ENCODE measurements around the gene NEK6. TPM values are rescaled to one million over a fixed set of nuclear protein-coding genes. Genes with fewer than 3 reads are reported as not detected.

NEK6 gene
- total RNA-seq, 1 donor from 2014 or later = 23.5 TPM

DNA sequence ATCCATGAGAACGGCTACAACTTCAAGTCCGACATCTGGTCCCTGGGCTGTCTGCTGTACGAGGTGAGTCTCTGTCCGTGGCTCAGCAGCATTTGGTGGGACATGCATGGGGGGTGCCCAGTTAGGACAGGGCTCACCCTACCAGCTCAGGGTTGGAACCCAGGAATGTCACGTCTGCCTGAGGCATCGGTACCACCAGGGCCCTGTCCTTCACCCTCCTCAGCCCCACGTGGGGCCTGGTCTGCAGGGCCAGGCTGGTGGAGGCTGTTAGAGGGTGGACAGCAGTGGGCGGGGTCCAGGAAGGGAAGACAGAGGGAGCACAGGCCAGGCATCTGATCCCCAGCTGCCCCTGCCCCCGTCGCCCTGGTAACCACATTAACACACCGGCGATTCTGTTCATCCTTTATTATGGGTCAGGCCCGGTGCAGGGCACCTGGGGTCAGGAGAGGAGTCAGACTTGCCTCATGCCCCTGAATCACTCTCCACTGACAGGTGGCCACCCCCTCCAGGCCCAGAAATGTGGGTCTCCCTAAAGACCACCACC lies 81.9 kb downstream of the NEK6 start:
- no peak overlapping the region for H3K4me3 ChIP-seq (ENCODE audit: low read depth, low read length)
- TF ChIP-seq CTCF (conservative IDR thresholded peaks at IDR 0.05; ENCODE audit: low read depth, low read length) = no peak
- DNase-seq (ENCODE audit: low read depth) = no peak

DNA sequence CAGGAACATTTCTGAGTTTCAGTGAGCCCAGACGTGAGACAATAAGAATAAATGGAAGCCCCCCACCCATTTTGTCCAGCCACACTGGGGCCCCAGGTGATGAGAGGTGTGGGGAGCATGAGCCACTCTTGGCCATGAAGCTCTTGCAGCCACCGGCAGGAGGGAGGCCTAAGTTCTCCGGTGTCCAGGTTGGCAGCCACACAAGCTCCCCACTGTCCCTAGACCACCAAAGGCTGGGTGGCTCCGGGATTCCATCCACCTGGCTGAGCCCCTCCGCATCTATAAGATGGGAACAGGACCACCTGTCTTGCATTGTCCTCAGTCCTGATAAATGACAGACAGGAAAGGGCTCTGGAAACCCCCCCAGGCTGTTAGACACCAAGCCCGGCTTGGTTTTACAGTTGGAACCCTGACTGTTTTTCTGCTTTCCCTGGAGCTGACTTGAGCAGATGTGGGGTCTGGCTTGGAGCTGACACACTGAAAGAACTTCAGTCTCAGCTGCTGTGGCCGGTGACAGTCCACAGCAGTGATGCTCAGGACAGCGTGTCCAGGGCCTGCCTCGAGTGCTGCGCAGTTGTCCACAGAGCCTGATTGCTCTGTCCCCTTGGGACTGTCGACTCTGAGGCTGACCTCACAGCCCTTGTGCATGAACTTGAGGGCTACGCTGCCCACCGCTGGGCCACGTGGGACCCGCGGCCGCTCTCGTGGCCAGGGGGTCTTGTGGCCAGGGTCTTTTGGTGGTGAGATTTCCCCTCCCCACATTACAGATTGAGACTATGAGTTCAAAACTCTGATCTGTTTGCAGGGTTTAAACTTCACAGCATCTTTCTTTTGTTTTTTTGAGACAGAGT lies 82.7 kb downstream of the NEK6 start:
- no peak for DNase-seq (ENCODE audit: low read depth)
- no peak overlapping the region for H3K4me3 ChIP-seq (ENCODE audit: low read depth, low read length)
- TF ChIP-seq CTCF (conservative IDR thresholded peaks at IDR 0.05; ENCODE audit: low read depth, low read length) = no peak

GRCh38 chr9:124341455-124342170 lies 83.9 kb downstream of the NEK6 start:
- no peak for TF ChIP-seq CTCF (conservative IDR thresholded peaks at IDR 0.05; ENCODE audit: low read depth, low read length)
- no peak overlapping the region for H3K4me3 ChIP-seq (ENCODE audit: low read depth, low read length)
- DNase-seq (ENCODE audit: low read depth) = no peak

GRCh38 chr9:124342402-124342775 lies 84.6 kb downstream of the NEK6 start:
- DNase-seq (ENCODE audit: low read depth) = no peak
- H3K4me3 ChIP-seq (ENCODE audit: low read depth, low read length) = no peak overlapping the region
- TF ChIP-seq CTCF (conservative IDR thresholded peaks at IDR 0.05; ENCODE audit: low read depth, low read length) = no peak

DNA sequence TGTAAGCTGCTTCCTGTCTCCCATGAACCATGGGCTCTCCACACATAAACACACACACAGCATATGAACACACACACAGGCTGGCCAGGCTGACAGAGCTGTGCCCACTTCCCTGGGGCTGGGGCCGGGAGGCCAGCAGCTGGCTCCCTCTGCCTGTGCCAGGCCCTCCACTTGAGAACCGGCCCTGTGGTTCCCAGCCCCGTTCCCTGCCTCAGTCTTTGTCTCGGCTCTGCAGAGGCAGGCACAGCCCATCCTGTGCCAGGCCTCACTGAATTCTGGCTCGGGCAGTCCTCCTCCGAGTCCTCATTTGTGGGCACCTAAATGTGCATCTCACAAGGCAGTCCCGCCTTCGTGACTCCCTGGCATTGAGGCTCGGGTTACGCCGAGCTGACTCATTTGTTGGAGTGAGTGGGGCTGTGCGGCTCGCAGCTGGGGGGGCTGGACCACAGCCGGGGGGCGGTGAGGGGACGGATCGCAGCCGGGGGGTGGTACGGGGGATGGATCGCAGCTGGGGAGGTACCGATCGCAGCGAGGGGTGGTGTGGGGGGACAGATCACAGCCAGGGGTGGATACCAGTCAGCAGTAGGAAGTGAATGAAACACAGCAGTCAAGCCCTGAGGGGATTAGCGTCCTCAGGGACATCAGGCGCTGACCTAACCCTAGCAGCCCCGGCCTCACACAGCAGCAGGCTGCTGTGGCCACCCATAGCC lies 85.2 kb downstream of the NEK6 start:
- no peak overlapping the region for H3K4me3 ChIP-seq (ENCODE audit: low read depth, low read length)
- DNase-seq (ENCODE audit: low read depth) = no peak
- no peak for TF ChIP-seq CTCF (conservative IDR thresholded peaks at IDR 0.05; ENCODE audit: low read depth, low read length)

GRCh38 chr9:124343533-124344290 lies 86.0 kb downstream of the NEK6 start:
- no peak for TF ChIP-seq CTCF (conservative IDR thresholded peaks at IDR 0.05; ENCODE audit: low read depth, low read length)
- no peak for DNase-seq (ENCODE audit: low read depth)
- H3K4me3 ChIP-seq (ENCODE audit: low read depth, low read length) = no peak overlapping the region

Measured in epithelial cell of proximal tubule (primary cell).